ENCODE measurements around the gene RTN4R.

The RTN4R gene

DNA sequence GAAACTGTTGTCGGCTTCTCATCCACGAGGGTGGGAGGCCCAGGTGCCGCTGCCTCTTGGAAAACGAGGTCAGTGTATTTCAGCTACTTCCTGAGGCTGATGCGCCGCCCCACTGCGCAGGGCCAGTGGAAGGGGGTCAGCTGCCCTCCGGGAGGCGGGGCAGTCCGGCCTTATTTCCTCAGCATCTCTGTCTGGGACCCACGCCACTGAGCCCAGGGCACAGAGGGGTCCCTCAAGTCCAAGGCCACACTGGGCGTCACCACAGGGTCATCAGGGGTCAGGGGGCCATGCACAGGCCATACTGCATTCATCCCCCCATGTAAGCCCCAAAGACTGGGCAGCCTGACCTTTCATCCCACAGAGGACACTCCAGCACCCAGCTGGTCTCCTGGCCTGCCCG, 12.1 kb downstream of the RTN4R start:
- DNase-seq: no peak

DNA sequence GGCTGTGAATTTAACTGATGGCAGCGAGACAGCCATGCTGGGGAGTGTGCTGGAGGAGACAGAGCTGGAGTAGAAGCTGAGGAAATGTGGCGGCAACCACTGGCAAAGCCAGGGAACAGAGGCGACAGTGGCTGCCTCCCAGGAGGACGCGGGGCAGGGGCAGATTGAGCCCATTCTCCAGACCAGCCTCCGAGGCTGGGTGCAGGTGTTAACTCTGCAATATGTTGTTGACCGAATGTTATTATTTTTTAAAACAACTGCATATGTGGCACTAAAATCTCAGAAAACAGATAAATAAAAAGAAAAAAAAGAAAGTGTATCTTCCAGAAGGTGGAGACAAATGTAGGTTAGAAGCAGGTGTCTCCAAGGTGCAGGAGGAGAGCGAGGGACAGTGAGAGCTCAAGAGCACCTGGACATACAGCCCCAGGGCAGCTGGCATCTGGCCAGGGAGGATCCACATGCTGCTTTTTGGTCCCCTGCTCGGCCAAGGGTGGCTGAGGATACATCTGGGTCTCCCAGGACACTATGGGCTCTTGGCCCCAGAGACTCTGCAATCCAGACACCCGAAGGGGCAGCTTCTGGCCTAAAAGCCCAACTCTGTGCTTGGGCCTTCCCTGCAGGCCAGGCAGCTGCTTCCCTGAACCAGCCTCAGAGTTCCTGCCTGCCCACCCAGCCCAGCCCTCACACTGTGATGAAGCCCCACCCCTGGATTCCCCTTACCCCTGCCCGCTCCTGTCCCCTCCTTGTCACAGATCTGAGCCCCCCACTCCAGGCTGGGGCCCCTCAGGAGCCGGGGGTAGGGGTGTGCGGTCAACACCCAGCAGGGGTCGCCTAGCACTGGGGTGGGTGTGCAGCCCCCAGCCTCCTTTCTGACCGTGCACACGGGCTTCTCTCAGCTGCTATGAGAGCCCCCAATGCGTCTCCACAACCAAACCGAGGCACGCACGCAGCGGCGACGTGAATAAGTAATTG, 12.9 kb downstream of the RTN4R start:
- no peak for DNase-seq

- DNase-seq: no peak
Observed at GRCh38 chr22:20253161-20253560, 15.0 kb downstream of the RTN4R start.

GRCh38 chr22:20251981-20252380, 16.1 kb downstream of the RTN4R start:
- no peak for DNase-seq

- no peak for DNase-seq
Observed at GRCh38 chr22:20251491-20251890, 16.6 kb downstream of the RTN4R start.

- DNase-seq: no peak
Observed at GRCh38 chr22:20249797-20250354, 18.2 kb downstream of the RTN4R start.

- no peak for DNase-seq
Observed at GRCh38 chr22:20248461-20248978, 19.6 kb downstream of the RTN4R start.

DNA sequence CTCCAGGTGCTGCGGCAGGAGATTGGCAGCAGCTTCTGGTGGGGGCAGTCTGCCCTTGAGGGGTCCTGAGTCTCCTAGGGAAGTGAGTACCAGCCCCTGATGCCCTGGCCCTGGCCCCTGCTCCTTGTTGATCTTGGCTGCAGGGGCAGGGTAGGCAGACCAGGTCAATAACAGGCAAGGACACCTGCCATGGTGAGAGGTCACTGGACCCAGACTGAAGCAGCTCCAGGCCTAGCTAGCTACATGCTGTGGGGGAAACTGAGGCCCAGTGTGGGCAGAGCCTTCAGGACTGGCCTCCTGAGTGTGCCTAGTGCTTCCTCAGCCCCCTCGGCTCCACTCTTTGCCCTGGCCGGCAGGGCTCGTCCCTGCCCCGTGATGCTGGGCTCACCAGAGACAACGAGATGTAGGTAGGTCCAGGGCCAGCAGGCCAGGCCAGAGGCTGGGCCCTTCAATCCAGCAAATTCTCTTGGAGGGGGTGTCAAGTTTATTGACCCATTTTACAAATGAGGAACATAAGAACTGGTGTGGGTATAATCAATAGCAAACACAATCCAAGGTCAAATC, 20.4 kb downstream of the RTN4R start:
- no peak for DNase-seq

GRCh38 chr22:20247010-20247505, 21.1 kb downstream of the RTN4R start:
- DNase-seq: no peak

DNA sequence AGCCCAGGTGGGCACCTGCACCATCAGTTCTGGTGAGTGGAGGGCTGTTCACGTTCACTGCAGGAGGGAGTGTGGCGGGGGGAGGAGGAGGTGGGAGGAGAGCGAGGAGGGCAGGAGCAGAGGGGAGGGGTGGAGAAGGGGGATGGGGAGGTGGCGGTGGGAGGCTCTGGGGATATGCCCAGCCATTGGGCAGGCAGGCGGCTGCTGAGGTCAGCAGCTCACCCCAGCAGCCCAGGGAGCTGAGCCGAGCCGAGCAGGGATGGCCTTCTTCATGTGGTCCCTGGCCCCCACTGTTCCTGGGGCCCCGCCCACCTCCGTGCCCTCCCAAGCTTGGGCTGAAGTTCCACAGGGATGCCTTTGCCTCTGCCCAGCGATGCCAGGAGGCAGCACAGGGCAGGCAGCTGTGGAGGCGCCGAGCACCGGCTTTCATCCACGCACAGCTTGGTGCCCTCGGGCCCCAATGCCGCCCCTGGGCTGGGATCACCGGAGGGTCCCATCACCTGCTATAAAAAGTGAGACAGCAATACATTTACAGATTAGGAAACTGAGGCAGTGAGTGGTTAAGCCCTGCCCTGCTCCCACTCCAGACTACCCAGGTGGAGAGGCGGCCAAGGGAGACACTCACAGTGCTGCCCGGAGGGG, 21.6 kb downstream of the RTN4R start:
- DNase-seq: no peak

- DNase-seq: no peak
Observed at GRCh38 chr22:20245577-20246367, 22.3 kb downstream of the RTN4R start.

DNA sequence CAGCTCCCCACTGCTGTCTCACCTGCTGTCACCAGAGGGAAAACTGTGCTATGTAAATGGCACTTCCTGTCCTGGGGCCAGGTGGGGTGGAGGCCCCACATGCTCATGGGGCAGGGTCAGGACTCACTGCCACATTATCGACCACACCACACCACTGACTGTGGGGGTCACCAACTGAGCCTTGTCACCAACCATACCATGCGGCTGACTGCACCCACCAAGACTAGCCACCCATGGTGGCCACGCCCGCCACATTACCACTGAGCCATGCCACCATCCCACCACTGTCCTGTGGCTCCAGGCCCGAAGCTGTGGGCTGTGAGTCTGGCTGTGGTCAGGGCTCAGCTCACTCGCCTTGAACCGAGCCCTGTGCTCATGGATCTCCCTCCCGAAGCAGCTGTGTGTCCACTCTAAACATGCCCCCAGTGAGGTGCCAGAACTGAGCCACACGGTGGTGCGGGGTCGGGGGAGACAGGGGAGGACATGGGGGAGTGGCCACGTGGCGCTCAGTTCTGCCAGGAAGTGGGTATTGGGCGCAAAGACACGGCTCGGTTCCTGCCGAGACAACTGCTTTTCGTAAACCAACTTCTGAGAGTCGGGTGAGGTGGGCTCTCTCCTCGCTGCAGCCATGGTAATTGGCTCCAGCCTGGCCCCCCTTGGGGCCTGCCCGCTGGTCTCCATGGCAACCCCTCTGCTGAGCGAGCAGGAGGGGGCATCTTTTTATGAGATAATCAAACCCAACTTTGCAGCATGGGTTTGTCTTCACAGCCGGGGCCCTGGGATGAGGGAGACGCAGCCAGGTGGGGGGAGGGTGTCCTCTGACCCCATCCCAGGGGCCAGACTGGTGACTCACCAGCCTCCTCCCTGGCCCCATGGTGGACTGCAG, 23.2 kb downstream of the RTN4R start:
- no peak for DNase-seq

DNA sequence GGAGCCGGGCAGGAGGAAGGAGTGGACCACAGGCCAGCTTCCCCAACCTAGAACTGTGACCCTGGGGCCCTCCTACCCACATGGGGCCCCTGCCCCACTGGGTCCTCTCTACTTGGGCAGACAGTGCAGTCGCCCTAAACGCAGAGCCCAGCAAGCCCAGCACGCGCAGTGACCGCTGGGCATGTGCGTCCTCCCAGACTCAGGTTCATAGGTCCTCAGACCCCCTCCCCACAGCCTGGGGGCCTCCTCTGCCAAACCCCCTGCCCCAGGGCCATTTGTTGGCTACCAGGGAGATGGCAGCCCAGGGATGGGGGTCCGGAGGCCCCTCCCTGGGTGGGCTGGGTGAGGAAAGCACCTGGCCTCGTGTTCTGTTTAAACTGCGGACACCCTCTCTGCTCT, 23.9 kb downstream of the RTN4R start:
- DNase-seq: no peak

GRCh38 chr22:20243537-20244249, 24.4 kb downstream of the RTN4R start:
- peak; percentile 52 for DNase-seq

DNA sequence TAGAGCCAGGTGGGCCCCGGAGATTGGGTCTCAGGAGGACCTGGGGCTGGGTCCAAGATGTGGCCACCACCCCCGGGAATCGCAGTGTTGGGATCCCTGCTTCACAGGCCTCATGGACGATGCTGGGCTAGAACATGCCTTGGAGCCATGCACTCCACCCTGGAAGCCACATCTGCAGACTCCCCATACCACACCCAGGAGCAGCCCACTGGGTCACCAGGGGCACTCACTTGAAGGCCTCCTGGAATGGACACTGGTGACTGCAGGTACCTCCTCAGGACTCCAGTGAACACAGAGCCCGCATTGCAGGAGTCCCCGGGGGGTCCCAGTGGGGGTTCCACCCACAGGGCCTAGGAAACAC, 25.0 kb downstream of the RTN4R start:
- DNase-seq: no peak

DNA sequence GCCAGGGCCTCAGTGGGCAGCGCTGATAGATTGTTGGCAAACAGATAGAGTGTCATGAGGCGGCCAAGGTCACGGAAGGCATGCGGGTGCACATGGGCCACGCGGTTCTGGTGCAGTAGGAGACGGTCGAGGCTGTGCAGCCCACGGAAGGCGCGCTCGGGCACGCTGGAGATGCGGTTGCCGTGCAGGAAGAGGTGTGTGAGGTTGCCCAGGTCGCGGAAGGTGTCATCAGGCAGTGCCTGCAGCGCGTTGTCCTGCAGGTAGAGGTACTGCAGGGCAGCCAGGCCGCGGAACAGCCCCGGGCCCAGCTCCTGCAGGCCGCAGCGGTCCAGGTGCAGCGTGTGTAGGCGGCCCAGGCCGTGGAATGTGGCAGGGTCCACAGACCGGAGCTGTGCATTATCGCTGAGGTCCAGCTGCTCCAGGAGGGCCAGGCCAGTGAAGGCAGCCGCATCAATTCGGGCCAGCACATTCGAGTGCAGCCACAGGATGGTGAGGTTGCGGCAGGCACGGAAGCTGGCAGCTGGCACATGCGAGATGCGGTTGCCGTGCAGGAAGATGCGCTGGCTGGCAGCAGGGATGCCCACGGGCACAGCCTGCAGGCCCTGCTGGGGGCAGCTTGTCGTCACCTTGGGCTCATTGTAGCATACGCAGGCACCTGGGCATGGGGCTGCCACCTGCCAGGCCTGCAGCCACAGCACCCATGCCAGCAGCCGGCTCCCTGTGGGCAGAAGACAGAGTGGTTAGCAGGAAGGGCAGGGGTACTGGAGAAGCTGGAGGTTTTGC, 25.5 kb downstream of the RTN4R start:
- DNase-seq: no peak

GRCh38 chr22:20241579-20242392, 26.3 kb downstream of the RTN4R start:
- no peak for DNase-seq

GRCh38 chr22:20240900-20241299, 27.2 kb downstream of the RTN4R start:
- DNase-seq: no peak

- no peak for DNase-seq
Observed at GRCh38 chr22:20240447-20240764, 27.7 kb downstream of the RTN4R start.
